Activated naive CD8-positive, alpha-beta T cell treated with anti-CD3 and anti-CD28 coated beads for 36 hours (primary cell): ENCODE measurements around the gene MYO1A. TPM values are rescaled to one million over a fixed set of nuclear protein-coding genes. Genes with fewer than 3 reads are reported as not detected.
"Not testable (repeated sequence)": the region's sequence is repeated elsewhere in the genome, so short reads cannot be mapped to it uniquely, and the experiment has no call there.

Experiments
- DNase-seq: peaks from one replicate; pipeline ENCODE4 v3.0.0; 2021
- H3K27ac Mint-ChIP-seq: one replicate; pipeline ENCODE4 v1.8.0; 2022; ENCODE audit warnings: mild to moderate bottlenecking, moderate library complexity, mixed read lengths
- H3K27me3 Mint-ChIP-seq: one replicate; pipeline ENCODE4 v1.8.0; 2022; ENCODE audit warnings: mild to moderate bottlenecking, mixed read lengths
- H3K36me3 Mint-ChIP-seq: one replicate; pipeline ENCODE4 v1.8.0; 2021; ENCODE audit warnings: mild to moderate bottlenecking, mixed read lengths
- H3K4me1 Mint-ChIP-seq: one replicate; pipeline ENCODE4 v1.8.0; 2021; ENCODE audit warnings: mixed read lengths
- H3K4me3 Mint-ChIP-seq: one replicate; pipeline ENCODE4 v1.8.0; 2022; ENCODE audit warnings: mild to moderate bottlenecking, moderate library complexity, mixed read lengths
- H3K9me3 Mint-ChIP-seq: one replicate; pipeline ENCODE4 v1.8.0; 2022; ENCODE audit warnings: mixed read lengths
- total RNA-seq, 2 experiments: library from RNA; stranded (reverse); gene quantifications; one replicate each; pipeline ENCODE4 v1.2.3, GENCODE V29; 2021

Gene MYO1A
- total RNA-seq, 2 experiments from 2014 or later = 1.3 to 1.4 TPM

GRCh38 chr12:57090490-57090889 lies 40.6 kb upstream of the MYO1A start:
- H3K27ac Mint-ChIP-seq = peak overlapping the region; percentile 79
- H3K4me1 Mint-ChIP-seq = peaks cover 57% of the 10 kb centered on the region
- H3K9me3 Mint-ChIP-seq = no peaks in the 10 kb centered on the region
- H3K36me3 Mint-ChIP-seq = peaks cover 39% of the 10 kb centered on the region
- H3K4me3 Mint-ChIP-seq = peak overlapping the region; percentile 97
- no peak for DNase-seq
- no peaks in the 10 kb centered on the region for H3K27me3 Mint-ChIP-seq

- H3K4me3 Mint-ChIP-seq = peak overlapping the region; percentile 97
- peak; percentile 70 for DNase-seq
- H3K9me3 Mint-ChIP-seq = no peaks in the 10 kb centered on the region
- H3K27me3 Mint-ChIP-seq = no peaks in the 10 kb centered on the region
- peak overlapping the region; percentile 87 for H3K27ac Mint-ChIP-seq
- peaks cover 58% of the 10 kb centered on the region for H3K4me1 Mint-ChIP-seq
- peaks cover 42% of the 10 kb centered on the region for H3K36me3 Mint-ChIP-seq
Measured at GRCh38 chr12:57089271-57090245, 39.6 kb upstream of the MYO1A start.

DNA sequence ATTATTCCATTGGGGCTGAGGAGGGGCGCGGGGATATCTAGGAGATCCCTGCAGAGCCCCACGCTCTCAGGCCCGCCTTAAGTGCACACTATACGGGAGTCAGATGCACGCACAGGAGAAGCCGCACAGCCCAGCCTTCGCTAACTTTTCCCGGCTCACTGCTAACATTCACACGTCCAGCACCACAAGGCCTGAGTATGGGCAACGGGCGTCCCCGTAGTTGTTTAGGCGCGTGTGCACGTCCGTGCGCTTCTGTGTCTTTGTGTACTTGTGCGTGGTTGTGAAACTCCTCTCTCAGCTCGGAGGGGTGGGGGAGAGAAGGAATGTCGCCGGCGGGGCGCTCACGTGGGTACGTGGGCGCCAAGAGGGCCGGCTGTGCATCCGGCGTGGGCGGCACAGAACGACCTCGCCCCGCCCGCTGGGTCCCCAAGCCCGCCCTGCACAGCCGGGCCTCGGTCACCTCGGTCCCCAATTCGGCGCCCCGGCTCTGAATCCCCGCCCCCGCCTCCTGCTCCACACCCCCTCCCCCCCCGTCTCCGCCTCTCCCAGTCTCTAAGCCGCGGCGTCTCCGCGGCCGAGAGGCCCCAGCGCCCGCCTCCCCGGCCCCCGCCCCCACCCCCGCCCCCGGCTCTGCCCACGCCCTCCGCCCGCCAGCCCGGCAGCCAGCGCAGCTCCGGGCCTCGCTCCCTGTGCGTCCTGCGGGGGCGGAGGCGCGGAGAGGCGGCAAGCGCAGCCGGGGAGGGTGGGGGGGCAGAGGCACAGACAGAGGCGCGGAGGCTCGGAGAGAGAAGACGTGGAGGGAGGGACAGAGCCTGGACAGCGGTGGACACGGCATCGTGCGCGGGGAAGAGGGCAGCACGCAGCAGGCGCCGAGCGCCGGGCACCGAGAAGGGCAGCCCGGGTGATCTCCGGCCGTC lies 38.7 kb upstream of the MYO1A start, which contains the start of gene NAB2:
NAB2 (plus strand) TSS at position 761 of the 917 bp plus-strand sequence. CDS start 158 bp downstream, outside the sequence.
- Mint-ChIP-seq H3K27me3 (no peaks in the 10 kb centered on the region), H3K4me3 (peak within 1 kb of the TSS; percentile 97), H3K27ac (peak within 1 kb of the TSS; percentile 99), H3K9me3 (no peaks in the 10 kb centered on the region), H3K4me1 (peaks cover 54% of the 10 kb centered on the region), H3K36me3 (peaks cover 40% of the 10 kb centered on the region)
- DNase-seq = peak; percentile 91

DNA sequence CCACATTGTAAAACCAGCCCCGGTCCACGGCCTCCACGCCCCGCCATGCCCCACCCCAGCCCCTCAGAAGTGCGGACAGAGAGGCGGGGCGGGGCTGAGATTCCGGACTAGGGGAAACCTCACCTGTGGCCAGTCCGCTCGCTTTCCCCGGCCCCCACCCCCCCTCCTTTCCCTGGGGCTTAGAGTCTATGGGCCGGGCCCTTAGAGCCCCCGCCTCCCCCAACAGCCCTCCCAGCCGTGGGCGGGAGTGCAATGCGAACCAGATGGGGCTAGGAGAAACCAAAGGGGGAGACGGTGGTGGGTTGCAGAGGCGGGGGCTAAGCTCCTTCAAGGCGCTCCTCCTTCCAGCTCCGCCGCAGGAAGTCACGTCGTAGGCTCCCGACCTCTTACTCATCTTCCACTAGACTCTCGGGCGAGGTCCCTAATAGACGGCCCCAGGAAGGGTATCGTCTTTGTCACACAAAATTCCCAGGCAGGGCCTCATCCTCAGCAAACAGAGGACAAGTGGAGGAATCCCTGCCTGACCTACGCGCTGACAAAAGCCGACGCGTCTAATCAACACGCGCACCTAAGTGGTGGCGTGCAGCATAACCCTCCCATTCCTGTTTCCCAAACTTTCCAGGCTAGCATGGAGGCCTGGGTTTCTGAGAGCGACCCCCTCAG lies 37.9 kb upstream of the MYO1A start:
- H3K4me1 Mint-ChIP-seq = peaks cover 48% of the 10 kb centered on the region
- DNase-seq = peak; percentile 92
- H3K36me3 Mint-ChIP-seq = peaks cover 34% of the 10 kb centered on the region
- no peaks in the 10 kb centered on the region for H3K9me3 Mint-ChIP-seq
- H3K27ac Mint-ChIP-seq = peak overlapping the region; percentile 99
- H3K4me3 Mint-ChIP-seq = peak overlapping the region; percentile 89
- H3K27me3 Mint-ChIP-seq = no peaks in the 10 kb centered on the region

DNA sequence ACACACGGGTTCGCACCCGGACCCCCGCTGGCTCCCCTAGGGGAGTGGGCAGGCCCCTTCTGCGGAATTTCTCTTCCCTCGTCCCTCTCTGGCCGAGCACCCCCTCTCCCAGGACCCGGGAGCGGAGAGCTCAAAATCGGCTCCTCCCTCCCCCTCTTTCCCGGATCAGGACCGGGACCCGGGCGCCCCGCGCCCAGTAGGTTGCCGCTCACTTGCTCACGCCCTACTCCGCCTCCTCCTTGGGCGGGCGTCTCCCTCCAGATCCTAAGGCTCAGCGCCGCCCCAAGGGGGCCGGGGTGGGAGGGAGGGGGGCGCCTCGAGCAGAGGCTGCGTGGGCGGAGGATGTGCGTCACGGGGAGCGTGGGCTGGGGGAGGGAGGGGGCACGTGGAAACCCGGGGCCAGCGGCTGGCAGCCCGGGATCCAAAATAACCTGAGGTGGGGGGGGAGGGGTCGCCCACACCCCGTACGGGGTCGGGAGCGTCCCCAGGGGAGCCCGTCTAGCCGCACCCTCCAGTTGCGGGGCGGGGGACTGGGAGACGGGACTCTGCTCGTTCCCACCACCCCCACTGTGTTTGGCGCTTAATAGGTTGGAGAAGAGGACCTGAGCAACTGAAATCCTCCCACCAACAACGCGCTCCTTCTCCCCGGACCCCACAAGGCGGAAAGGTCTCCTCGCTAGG lies 37.2 kb upstream of the MYO1A start:
- Mint-ChIP-seq H3K4me3 (peak overlapping the region; percentile 94), H3K27ac (peak overlapping the region; percentile 99), H3K9me3 (no peaks in the 10 kb centered on the region), H3K27me3 (no peaks in the 10 kb centered on the region), H3K4me1 (peaks cover 42% of the 10 kb centered on the region), H3K36me3 (peaks cover 28% of the 10 kb centered on the region)
- peak; percentile 91 for DNase-seq

- H3K36me3 Mint-ChIP-seq = peaks cover 23% of the 10 kb centered on the region
- peak overlapping the region; percentile 99 for H3K27ac Mint-ChIP-seq
- peak; percentile 67 for DNase-seq
- peaks cover 36% of the 10 kb centered on the region for H3K4me1 Mint-ChIP-seq
- no peaks in the 10 kb centered on the region for H3K9me3 Mint-ChIP-seq
- no peaks in the 10 kb centered on the region for H3K27me3 Mint-ChIP-seq
- peak overlapping the region; percentile 94 for H3K4me3 Mint-ChIP-seq
Measured at GRCh38 chr12:57086493-57087009, 36.6 kb upstream of the MYO1A start.

- Mint-ChIP-seq H3K36me3 (peaks cover 19% of the 10 kb centered on the region), H3K27me3 (no peaks in the 10 kb centered on the region), H3K27ac (peak overlapping the region; percentile 99), H3K9me3 (no peaks in the 10 kb centered on the region), H3K4me1 (peaks cover 32% of the 10 kb centered on the region), H3K4me3 (peak overlapping the region; percentile 94)
- DNase-seq = no peak
Measured at GRCh38 chr12:57085999-57086492, 36.1 kb upstream of the MYO1A start.

DNA sequence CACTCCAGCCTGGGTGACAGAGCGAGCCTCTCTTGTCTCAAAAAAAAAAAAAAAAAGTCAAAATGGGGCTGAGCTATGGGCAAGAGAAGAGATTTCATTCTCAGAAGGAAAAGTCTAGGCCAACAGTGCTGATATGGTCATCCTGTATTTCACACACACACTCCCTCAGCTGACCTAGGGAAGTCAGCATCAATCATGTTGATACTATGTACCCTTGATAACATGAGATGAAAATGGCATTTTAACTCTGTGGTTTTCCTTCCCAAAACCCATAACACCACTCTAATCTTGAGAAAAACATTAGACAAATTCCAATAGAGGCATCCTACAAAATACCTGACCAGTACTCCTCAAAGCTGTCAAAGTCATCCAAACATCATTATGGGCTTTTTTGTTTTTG lies 30.9 kb upstream of the MYO1A start:
- H3K9me3 Mint-ChIP-seq = no peaks in the 10 kb centered on the region
- no peaks in the 10 kb centered on the region for H3K27me3 Mint-ChIP-seq
- peaks cover 31% of the 10 kb centered on the region for H3K4me1 Mint-ChIP-seq
- no peak overlapping the region for H3K4me3 Mint-ChIP-seq
- peaks cover 24% of the 10 kb centered on the region for H3K36me3 Mint-ChIP-seq
- peak overlapping the region; percentile 38 for H3K27ac Mint-ChIP-seq
- DNase-seq = no peak

- no peak for DNase-seq
- H3K27ac Mint-ChIP-seq = peak overlapping the region; percentile 99
- peaks cover 20% of the 10 kb centered on the region for H3K36me3 Mint-ChIP-seq
- H3K4me1 Mint-ChIP-seq = peaks cover 22% of the 10 kb centered on the region
- no peaks in the 10 kb centered on the region for H3K9me3 Mint-ChIP-seq
- no peaks in the 10 kb centered on the region for H3K27me3 Mint-ChIP-seq
- no peak overlapping the region for H3K4me3 Mint-ChIP-seq
Measured at GRCh38 chr12:57079821-57080220, 29.9 kb upstream of the MYO1A start.

DNA sequence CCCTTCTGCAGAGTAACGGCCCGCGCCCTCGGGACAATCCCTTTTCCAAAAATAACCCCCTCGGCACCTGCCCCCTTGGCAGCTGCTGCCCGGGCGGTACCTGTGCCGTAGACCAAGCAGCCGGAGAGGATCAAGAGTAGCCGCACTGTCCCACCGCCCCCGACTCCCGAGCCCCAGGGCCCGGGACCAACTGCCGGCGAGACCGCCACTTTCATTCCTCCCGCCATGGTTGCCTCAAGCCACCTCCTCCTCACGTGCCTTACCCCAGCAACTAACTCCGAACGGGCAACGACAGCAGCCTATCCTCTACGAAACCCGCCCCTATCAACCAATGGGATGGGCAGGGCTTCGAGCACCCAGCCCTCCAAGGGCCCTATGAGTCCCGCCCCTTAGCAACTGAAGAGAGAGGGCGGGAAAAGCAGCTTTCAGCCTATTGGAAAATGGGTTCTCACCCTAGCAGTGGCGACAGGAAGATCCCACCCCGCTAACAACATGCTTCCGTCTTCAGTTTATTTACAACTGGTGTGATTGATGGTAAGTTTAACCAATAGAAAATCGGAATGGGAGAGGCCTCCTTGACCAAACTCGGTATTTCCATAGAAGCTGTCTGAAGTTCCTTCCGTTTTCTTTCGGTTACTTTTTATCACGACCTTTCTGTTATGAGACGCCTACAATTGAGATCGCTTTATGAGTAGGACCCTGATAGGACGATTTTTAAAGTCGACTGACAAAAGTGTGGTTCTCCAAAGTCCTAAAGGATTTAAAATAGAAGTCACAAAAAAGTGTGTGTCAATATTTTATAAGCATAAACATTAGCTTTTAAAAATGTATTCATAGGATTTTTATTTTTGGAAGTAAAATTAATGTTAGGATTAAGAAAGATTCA lies 28.8 kb upstream of the MYO1A start, which contains the start of gene NEMP1:
NEMP1 (minus strand) TSS at position 273 of the 886 bp plus-strand sequence; CDS start at position 227, 46 bp downstream.
- Mint-ChIP-seq H3K36me3 (peaks cover 29% of the 10 kb centered on the region), H3K4me3 (peak within 1 kb of the TSS; percentile 99), H3K27ac (peak within 1 kb of the TSS; percentile 99), H3K4me1 (peaks cover 22% of the 10 kb centered on the region), H3K27me3 (no peaks in the 10 kb centered on the region), H3K9me3 (no peaks in the 10 kb centered on the region)
- peak; percentile 95 for DNase-seq

DNA sequence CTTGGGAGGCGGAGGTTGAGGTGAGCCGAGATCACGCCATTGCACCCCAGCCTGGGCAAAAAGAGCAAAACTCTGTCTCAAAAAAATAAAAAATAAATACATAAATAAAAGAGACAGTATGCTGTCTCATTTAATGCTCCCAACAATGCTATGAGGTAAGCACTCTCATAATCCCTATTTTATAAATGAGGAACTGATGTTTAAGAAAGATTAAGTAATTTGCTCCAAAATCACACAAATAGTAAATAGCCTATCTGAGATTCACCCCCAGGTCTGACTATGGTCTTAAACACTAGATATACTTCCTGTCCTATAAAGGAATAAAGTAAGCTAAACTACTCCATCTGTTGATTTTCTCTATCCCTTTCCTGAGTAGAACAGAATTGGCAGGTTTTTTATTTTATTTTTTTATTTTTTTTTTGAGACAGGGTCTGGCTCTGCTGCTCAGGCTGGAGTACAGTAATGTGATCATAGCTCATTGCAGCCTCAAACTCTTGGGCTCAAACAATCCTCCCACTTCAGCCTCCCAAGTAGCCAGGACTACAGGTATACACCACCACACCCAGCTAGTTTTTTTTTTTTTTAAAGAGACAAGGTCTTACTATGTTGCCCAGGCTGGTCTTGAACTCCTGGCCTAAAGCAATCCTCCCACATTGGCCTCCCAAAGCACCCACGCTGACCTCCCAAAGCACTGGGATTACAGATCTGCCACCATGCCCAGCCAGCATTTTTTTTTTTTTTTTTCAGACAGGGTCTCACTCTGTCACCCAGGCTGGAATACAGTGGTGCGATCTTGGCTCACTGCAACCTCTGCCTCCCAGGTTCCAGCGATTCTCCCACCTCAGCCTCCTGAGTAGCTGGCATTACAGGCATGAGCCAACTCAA lies 23.9 kb upstream of the MYO1A start:
- not testable (repeated sequence) for DNase-seq, H3K9me3 Mint-ChIP-seq, H3K27me3 Mint-ChIP-seq, H3K4me3 Mint-ChIP-seq
- Mint-ChIP-seq H3K27ac (peak overlapping the region; percentile 42), H3K4me1 (peaks cover 39% of the 10 kb centered on the region), H3K36me3 (peaks cover 51% of the 10 kb centered on the region)

- Mint-ChIP-seq H3K9me3 (peaks cover 1% of the 10 kb centered on the region), H3K36me3 (peaks cover 60% of the 10 kb centered on the region), H3K27ac (no peak overlapping the region), H3K27me3 (no peaks in the 10 kb centered on the region), H3K4me3 (no peak overlapping the region), H3K4me1 (peaks cover 49% of the 10 kb centered on the region)
- DNase-seq = no peak
Measured at GRCh38 chr12:57072661-57073060, 22.7 kb upstream of the MYO1A start.
